PC-9 (cell line): ENCODE data around the gene VWA3A. TPM values are rescaled to one million over a fixed set of nuclear protein-coding genes. Genes with fewer than 3 reads are reported as not detected.

Source experiments
- BruUV-seq: library from RNA; stranded (reverse); fragments of 400-500 nt; replicated peaks from 2 replicates; lab custom pipeline; 2021; lab: Mats Ljungman, UMichigan
- CTCF ChIA-PET: fragments of 300-600 bp; sonication (Branson Sonifier 250); formaldehyde crosslinking; loops from one replicate; lab custom pipeline; 2022; ENCODE audit warnings: antibody characterized with exemption; lab: Charles Lee
- POLR2A ChIA-PET: fragments of 300-600 bp; sonication (Branson Sonifier 250); formaldehyde crosslinking; loops from one replicate; lab custom pipeline; 2022; ENCODE audit warnings: antibody characterized with exemption; ENCODE audit not compliant: unreplicated experiment; lab: Charles Lee
- DNase-seq, 2 experiments: peaks; one replicate each; pipeline versions ENCODE4 v3.0.0 to v3.0.0-alpha.2; 2015 to 2022; ENCODE audit warnings: mixed read lengths in 1 of 2
- H2AFZ ChIP-seq: fragments of 200-600 bp; sonication (generic); 2 replicates; pipeline ENCODE4 v1.8.1; 2017; ENCODE audit warnings: antibody characterized with exemption
- H3F3A ChIP-seq: fragments of 200-600 bp; sonication (generic); 2 replicates; pipeline ENCODE4 v1.8.1; 2017; ENCODE audit warnings: antibody characterized with exemption, mild to moderate bottlenecking, low read depth; ENCODE audit not compliant: insufficient read depth
- H3K27ac ChIP-seq: fragments of 200-600 bp; sonication (generic); 2 replicates; pipeline ENCODE4 v1.6.1; 2016; ENCODE audit warnings: mixed run types
- H3K27me3 ChIP-seq: fragments of 200-600 bp; sonication (generic); 2 replicates; pipeline ENCODE4 v1.6.1; 2016; ENCODE audit warnings: low read depth, mixed run types; ENCODE audit not compliant: insufficient read depth
- H3K36me3 ChIP-seq: fragments of 200-600 bp; sonication (generic); 2 replicates; pipeline ENCODE4 v1.6.1; 2016; ENCODE audit warnings: low read depth, mixed run types
- H3K4me1 ChIP-seq: fragments of 200-600 bp; sonication (generic); replicated peaks from 2 replicates; pipeline ENCODE4 v1.6.1; 2016; ENCODE audit warnings: mixed run types; ENCODE audit not compliant: insufficient read depth
- H3K4me2 ChIP-seq: fragments of 200-600 bp; sonication (generic); 2 replicates; pipeline ENCODE4 v1.6.1; 2017; ENCODE audit warnings: mixed run types
- H3K4me3 ChIP-seq: fragments of 200-600 bp; sonication (generic); 2 replicates; pipeline ENCODE4 v1.6.1; 2016; ENCODE audit warnings: mixed run types
- H3K79me2 ChIP-seq: fragments of 200-600 bp; sonication (generic); 2 replicates; pipeline ENCODE4 v1.6.1; 2017; ENCODE audit warnings: low read depth, mixed run types
- H3K9me2 ChIP-seq: fragments of 200-600 bp; sonication (generic); 2 replicates; pipeline ENCODE4 v1.8.1; 2017; ENCODE audit warnings: mild to moderate bottlenecking; ENCODE audit not compliant: insufficient read depth
- H3K9me3 ChIP-seq: fragments of 200-600 bp; sonication (generic); 2 replicates; pipeline ENCODE4 v1.8.1; 2016; ENCODE audit warnings: low read depth; ENCODE audit not compliant: insufficient read depth
- H4K20me1 ChIP-seq: fragments of 200-600 bp; sonication (generic); 2 replicates; pipeline ENCODE4 v1.8.1; 2017; ENCODE audit not compliant: insufficient read depth
- CTCF ChIP-seq: fragments of 200-600 bp; sonication (generic); conservative IDR thresholded peaks from 2 replicates; pipeline ENCODE4 v1.6.1; 2017; ENCODE audit warnings: mixed run types, antibody characterized with exemption, mild to moderate bottlenecking, moderate library complexity
- EZH2 ChIP-seq: fragments of 200-600 bp; sonication (generic); IDR thresholded peaks from 2 replicates; pipeline ENCODE4 v1.8.0; 2017; ENCODE audit warnings: antibody characterized with exemption, low read depth
- intact Hi-C: fragments of 100-400 bp; cut with micrococcal nuclease; formaldehyde crosslinking; loops from one replicate; pipeline ENCODE4 v1.10.0; 2022; ENCODE audit not compliant: unreplicated experiment
- total RNA-seq: library from RNA; stranded (reverse); gene quantifications from 2 replicates; pipeline ENCODE4 v1.2.3, GENCODE V29; 2021

Gene VWA3A
- total RNA-seq, 1 experiment from 2014 or later = 0.83 TPM

- H3F3A ChIP-seq = 0 out of 2 replicates have a peak, but pooled peaks cover 8% of the 10 kb centered on the region
- no peaks in the 10 kb centered on the region; the same call in 1 of the 2 replicates for H3K4me1 ChIP-seq
- no peak overlapping the region for H3K4me2 ChIP-seq
- intact Hi-C loops = loop anchor here (5.0 kb wide), 1 partner anchor 94 kb away; no protein-coding TSS in a partner anchor
- ChIA-PET CTCF (interaction anchor here (1.6 kb wide), 1 partner anchor 16 kb away, joined by 12 read pairs; no protein-coding TSS in a partner anchor), POLR2A (no interaction called here)
- H2AFZ ChIP-seq = no peak overlapping the region
- no peaks in the 10 kb centered on the region for H3K9me2 ChIP-seq
- H3K4me3 ChIP-seq = no peak overlapping the region
- no TSS peak for BruUV-seq
- no peak overlapping the region for H3K27ac ChIP-seq
- H3K9me3 ChIP-seq = no peaks in the 10 kb centered on the region
- H4K20me1 ChIP-seq = no peaks in the 10 kb centered on the region
- TF ChIP-seq EZH2 (no peak), CTCF (no peak)
- no peaks in the 10 kb centered on the region for H3K27me3 ChIP-seq
- no peaks in the 10 kb centered on the region for H3K79me2 ChIP-seq
- H3K36me3 ChIP-seq = no peaks in the 10 kb centered on the region
- DNase-seq = no peak
Observed at GRCh38 chr16:22093331-22093730, 990 bp downstream of the VWA3A start.

- intact Hi-C loops = loop anchor here (5.0 kb wide), 1 partner anchor 93 kb away; no protein-coding TSS in a partner anchor
- Histone ChIP-seq H3K4me3 (no peak overlapping the region), H3K36me3 (no peaks in the 10 kb centered on the region), H3F3A (0 out of 2 replicates have a peak, but pooled peaks cover 8% of the 10 kb centered on the region), H3K9me2 (no peaks in the 10 kb centered on the region), H3K9me3 (no peaks in the 10 kb centered on the region), H3K27ac (no peak overlapping the region), H3K4me1 (no peaks in the 10 kb centered on the region; the same call in 1 of the 2 replicates), H2AFZ (no peak overlapping the region), H3K79me2 (no peaks in the 10 kb centered on the region), H3K4me2 (no peak overlapping the region), H4K20me1 (no peaks in the 10 kb centered on the region), H3K27me3 (no peaks in the 10 kb centered on the region)
- ChIA-PET POLR2A (no interaction called here), CTCF (interaction anchor here (0.5 kb wide), 1 partner anchor 139 kb away, joined by 10 read pairs; no protein-coding TSS in a partner anchor)
- BruUV-seq = no TSS peak
- DNase-seq = no peak
- TF ChIP-seq EZH2 (no peak), CTCF (no peak)
Observed at GRCh38 chr16:22093996-22094395, 1.7 kb downstream of the VWA3A start.

DNA sequence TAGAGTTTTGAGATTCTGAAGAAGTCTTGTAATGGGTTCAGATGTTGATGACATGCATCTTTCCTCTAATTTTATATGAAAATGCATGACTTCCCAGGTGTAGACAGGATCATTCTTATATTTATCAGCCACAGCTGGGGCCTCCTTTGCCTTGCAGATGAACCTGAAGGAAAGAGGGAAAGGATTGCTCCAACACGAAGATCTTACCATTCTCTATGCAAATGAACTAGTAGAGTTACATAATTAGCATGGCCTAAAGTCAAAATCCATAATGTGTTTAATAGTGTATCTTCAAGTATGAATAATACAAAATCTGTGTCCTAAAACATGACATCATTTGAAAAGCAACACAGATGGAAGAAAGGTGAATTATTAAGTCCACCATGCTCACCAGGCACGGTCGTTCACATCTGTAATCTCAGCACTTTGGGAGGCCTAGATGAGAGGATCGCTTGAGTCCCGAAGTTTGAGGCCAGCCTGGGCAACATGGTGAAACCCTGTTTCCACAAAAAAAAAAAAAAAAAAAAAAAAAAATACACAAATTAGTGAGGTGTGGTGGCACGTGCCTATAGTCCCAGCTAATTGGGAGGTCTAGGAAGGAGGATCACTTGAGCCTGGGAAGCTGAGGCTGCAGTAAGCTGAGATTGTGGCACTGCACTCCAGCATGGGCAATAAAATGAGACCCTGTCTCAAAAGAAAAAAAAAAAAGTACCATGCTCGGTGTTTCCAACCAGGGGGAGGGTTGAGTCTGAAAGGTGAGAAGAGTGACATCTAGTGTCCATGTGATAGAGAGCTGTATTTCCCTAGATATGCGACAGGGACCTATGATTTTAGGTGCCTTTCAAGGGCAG is 6.3 kb downstream of the VWA3A start:
- H3K4me2 ChIP-seq = peak overlapping the region; percentile 74; the same call in 1 of the 2 replicates
- H3K9me2 ChIP-seq = no peaks in the 10 kb centered on the region
- peak; percentile 27 to 55 for DNase-seq
- CTCF ChIA-PET = interaction anchor here (0.6 to 2.2 kb wide), 11 partner anchors 11 to 488 kb away, joined by 4 to 18 read pairs (median 6); partner anchors contain the start of gene MOSMO
- H3F3A ChIP-seq = no peaks in the 10 kb centered on the region
- H3K27ac ChIP-seq = no peak overlapping the region
- H3K36me3 ChIP-seq = no peaks in the 10 kb centered on the region
- no peaks in the 10 kb centered on the region for H3K9me3 ChIP-seq
- TF ChIP-seq CTCF (peak; percentile 66), EZH2 (no peak)
- no peaks in the 10 kb centered on the region for H3K4me1 ChIP-seq
- 0 out of 2 replicates have a peak overlapping the region, but pooled peaks have one; percentile 43 for H2AFZ ChIP-seq
- intact Hi-C loops = loop anchor here (1.0 to 5.0 kb wide), 4 partner anchors 97 to 441 kb away; partner anchors contain the start of genes PDZD9 and POLR3E
- H3K79me2 ChIP-seq = no peaks in the 10 kb centered on the region
- POLR2A ChIA-PET = interaction anchor here (0.7 kb wide), 2 partner anchors 146 to 397 kb away, joined by 4 to 7 read pairs; no protein-coding TSS in a partner anchor
- H4K20me1 ChIP-seq = no peaks in the 10 kb centered on the region
- no TSS peak for BruUV-seq
- peak overlapping the region; percentile 34; the same call in 1 of the 2 replicates for H3K4me3 ChIP-seq
- no peaks in the 10 kb centered on the region for H3K27me3 ChIP-seq
